WI38 (cell line): ENCODE results near the gene SERTAD4.

Source experiments
- H3K4me3 ChIP-seq: 2 replicates; pipeline ENCODE4 v1.5.1; 2011; ENCODE audit warnings: low read depth, mild to moderate bottlenecking, control low read depth, low read length
- TF ChIP-seq, protein P1 (sequence below): IDR thresholded peaks from 2 replicates; pipeline ENCODE4 v1.5.1; 2012; ENCODE audit warnings: low read depth, mild to moderate bottlenecking, control low read depth, low read length

SERTAD4 gene

DNA sequence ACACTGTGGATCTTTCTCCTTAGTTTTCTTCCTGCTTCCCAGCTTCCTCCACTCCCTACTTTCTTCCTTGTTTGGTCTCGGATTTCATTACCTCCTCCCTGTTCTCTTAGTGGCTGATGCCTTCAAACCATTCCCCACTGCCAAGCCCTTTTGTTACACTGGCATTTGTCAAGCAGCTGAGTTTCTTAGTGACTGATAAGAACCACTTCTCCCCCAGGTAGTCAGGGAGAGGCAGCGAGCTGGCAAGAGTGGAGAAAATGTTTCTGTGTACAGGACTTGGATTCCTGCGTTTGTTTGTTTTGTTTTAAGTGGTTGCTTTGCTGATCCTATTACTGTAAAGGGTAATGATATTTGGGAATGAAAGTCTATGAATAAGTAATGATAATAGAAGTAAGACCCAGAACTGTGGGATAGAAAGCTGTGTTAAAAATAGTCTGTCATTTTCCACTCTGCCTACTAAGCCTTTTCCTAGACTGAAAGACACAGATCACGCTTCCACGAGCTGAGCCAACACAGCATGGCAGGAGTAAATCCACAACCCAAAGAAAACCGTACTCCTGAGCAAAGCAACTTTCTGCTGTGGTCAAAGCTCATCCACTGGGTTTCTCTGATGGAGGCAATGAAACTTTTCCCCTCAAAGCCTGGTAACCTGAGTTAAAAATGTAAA lies 10.1 kb upstream of the SERTAD4 start:
- TF ChIP-seq, protein P1, sequence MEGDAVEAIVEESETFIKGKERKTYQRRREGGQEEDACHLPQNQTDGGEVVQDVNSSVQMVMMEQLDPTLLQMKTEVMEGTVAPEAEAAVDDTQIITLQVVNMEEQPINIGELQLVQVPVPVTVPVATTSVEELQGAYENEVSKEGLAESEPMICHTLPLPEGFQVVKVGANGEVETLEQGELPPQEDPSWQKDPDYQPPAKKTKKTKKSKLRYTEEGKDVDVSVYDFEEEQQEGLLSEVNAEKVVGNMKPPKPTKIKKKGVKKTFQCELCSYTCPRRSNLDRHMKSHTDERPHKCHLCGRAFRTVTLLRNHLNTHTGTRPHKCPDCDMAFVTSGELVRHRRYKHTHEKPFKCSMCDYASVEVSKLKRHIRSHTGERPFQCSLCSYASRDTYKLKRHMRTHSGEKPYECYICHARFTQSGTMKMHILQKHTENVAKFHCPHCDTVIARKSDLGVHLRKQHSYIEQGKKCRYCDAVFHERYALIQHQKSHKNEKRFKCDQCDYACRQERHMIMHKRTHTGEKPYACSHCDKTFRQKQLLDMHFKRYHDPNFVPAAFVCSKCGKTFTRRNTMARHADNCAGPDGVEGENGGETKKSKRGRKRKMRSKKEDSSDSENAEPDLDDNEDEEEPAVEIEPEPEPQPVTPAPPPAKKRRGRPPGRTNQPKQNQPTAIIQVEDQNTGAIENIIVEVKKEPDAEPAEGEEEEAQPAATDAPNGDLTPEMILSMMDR: no peak
- H3K4me3 ChIP-seq: no peak overlapping the region

DNA sequence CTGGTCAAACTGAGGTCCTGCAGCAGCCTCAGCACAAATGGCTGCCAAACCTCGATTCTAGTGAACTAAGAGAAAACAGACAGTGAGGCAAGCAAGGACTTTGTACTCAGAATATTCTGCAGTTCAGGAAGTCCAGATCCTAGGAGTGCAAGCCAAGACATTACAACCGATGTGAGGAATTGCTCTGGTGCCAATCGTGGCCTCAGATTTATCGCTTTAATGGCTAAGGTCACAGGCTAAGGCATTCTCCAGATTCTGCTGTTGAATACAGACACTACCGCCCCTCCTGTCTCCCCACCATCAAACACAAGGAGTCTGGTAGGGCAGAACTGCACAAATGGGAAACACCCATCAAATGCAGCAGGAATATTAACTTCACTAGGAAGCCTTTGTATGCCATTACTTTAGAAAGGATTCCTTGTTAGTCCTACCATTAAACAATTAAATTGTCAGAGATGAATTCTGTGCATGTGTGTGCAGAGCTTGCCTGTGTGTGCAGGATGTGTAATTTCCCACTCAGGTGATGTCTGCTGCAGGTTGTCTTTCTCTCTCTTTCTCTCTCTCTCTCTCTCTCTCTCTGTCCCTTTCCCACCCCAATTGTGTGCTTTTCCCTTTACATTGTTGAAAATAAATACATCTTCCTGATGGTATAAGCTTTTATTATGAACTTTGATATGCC lies 9.2 kb upstream of the SERTAD4 start:
- H3K4me3 ChIP-seq: no peak overlapping the region
- TF ChIP-seq, protein P1: no peak

DNA sequence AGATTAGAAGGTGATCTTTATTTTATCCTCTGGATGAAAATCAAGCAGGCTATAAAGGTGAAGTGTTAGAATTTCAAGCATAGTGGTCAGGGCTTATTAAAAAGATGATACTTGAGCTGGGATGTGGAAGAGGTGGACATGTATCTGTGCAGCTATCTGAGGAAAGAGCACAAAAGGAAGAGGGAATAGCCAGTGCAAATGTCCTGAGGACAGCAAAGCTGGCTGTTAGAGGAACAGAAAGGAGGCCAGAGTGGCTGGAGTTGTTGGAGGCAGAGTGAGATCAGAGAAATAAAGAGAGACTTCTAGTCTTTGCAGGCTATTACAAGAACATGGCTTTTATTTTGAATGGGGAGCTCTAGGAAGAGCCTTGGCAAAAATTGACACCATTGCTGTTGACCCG lies 4.4 kb upstream of the SERTAD4 start:
- TF ChIP-seq, protein P1: no peak
- H3K4me3 ChIP-seq: no peak overlapping the region

DNA sequence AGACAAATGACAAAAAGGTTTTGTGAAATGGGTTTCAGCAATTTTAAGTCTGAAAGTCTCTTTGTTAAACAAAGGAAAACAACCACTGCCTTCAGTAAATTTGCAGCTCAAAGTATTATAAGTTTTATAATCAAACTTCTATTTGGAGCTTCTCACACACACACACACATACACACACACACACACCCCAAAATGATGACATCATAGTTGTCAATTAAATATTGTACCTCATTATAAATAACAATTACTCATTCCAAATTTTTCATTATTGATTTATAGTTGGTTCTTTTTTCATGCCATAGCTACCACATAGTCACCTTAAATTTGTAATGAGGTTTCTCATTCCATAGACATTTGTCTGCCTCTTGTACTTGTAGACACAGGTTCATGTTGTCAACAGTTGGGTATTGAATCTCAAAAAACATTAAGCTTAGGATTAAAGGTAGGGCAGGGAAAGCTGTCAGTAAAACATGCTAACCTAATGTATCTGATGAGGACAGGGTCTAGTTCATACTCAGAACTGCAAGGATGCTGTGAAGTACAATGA lies 2.4 kb upstream of the SERTAD4 start:
- TF ChIP-seq, protein P1: no peak

DNA sequence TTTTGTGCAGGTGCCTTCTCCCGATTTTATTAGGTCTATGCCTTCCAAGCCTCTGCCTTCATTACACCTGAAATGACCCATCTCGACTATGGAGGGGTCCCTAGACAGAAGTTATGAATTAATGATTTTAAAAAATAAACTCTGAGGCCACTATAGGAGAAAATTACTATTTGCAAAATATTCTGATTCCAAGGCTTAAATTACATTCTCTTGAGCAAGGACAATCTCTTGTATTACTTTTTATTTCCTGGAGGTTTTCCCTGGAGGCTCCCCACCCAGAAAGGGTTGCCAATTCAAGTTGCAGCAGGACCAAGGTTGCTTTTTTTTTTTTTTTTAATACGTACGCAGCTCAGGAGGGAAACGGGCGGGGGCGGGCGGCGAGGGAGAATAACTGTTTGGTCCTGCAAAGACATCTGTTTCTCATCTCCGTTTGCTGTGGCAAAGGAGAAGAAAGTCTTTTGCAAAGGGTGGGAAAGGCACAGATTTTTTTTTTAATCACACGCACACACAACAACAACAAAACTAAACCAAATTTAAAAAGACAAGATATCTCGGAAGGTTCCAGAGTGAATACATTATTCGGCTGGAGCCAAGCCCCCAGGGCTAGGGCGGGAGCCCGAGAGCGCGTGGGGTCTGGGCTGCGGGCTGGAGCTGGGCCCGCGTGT lies 618 bp upstream of the SERTAD4 start:
- TF ChIP-seq, protein P1: no peak
- peak overlapping the region; percentile 74 for H3K4me3 ChIP-seq

More for the DNA sequence above, 2.4 kb upstream of the SERTAD4 start:
- no peak overlapping the region for H3K4me3 ChIP-seq

DNA sequence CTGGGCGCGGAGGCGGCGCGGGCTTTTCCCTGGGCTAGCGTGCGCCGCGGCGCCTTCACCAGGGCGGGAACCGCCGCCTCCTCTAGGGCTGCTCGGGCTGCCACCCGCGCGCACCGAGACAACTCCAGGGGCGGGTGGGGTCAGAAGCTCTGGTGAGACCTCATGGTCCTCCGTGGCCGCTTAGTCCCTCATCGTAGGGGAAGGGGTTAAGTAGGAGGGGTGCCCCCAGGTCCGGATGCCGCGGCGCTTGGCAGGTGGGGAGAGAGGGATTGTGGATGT lies 559 bp downstream of the SERTAD4 start:
- TF ChIP-seq, protein P1: no peak
- H3K4me3 ChIP-seq: peak overlapping the region; percentile 74
